ENCODE results near the gene SDK2.

Gene SDK2

GRCh38 chr17:73415782-73416181 is 228.5 kb downstream of the SDK2 start:
- no peak overlapping the region for H3K4me3 ChIP-seq (ENCODE audit: low read depth, low read length)
- no peak for DNase-seq (ENCODE audit: low read depth)
- no peak for TF ChIP-seq CTCF (conservative IDR thresholded peaks at IDR 0.05; ENCODE audit: low read depth, low read length)

- TF ChIP-seq CTCF (conservative IDR thresholded peaks at IDR 0.05; ENCODE audit: low read depth, low read length), result no peak
- DNase-seq (ENCODE audit: low read depth), result no peak
- no peak overlapping the region for H3K4me3 ChIP-seq (ENCODE audit: low read depth, low read length)
These were observed 229.9 kb downstream of the SDK2 start for GRCh38 chr17:73414171-73414955.

GRCh38 chr17:73412914-73413313 is 231.3 kb downstream of the SDK2 start:
- H3K4me3 ChIP-seq (ENCODE audit: low read depth, low read length), result no peak overlapping the region

GRCh38 chr17:73411313-73411747 is 232.9 kb downstream of the SDK2 start:
- no peak for TF ChIP-seq CTCF (conservative IDR thresholded peaks at IDR 0.05; ENCODE audit: low read depth, low read length)
- no peak overlapping the region for H3K4me3 ChIP-seq (ENCODE audit: low read depth, low read length)
- DNase-seq (ENCODE audit: low read depth), result no peak

More at GRCh38 chr17:73412914-73413313, 231.3 kb downstream of the SDK2 start:
- TF ChIP-seq CTCF (conservative IDR thresholded peaks at IDR 0.05; ENCODE audit: low read depth, low read length), result no peak
- DNase-seq (ENCODE audit: low read depth), result no peak

- no peak for DNase-seq (ENCODE audit: low read depth)
- no peak for TF ChIP-seq CTCF (conservative IDR thresholded peaks at IDR 0.05; ENCODE audit: low read depth, low read length)
- H3K4me3 ChIP-seq (ENCODE audit: low read depth, low read length), result no peak overlapping the region
These were observed 233.5 kb downstream of the SDK2 start for GRCh38 chr17:73410586-73411312.

- no peak for TF ChIP-seq CTCF (conservative IDR thresholded peaks at IDR 0.05; ENCODE audit: low read depth, low read length)
- DNase-seq (ENCODE audit: low read depth), result no peak
- no peak overlapping the region for H3K4me3 ChIP-seq (ENCODE audit: low read depth, low read length)
These were observed 240.0 kb downstream of the SDK2 start for GRCh38 chr17:73404246-73404645.
